LHCN-M2 (cell line): ENCODE data around the gene BTBD16. TPM values are rescaled to one million over a fixed set of nuclear protein-coding genes. Genes with fewer than 3 reads are reported as not detected.

Experiments
- DNase-seq: peaks from one replicate; pipeline ENCODE4 v3.0.0-alpha.2; 2012; ENCODE audit warnings: low read depth
- total RNA-seq: library from RNA; depleted of rRNA; stranded (reverse); fragments of >200 nt; gene quantifications from 2 replicates; pipeline ENCODE4 v1.2.3, GENCODE V29; 2014

BTBD16 gene
- total RNA-seq, 1 experiment from 2014 or later, result not detected

DNA sequence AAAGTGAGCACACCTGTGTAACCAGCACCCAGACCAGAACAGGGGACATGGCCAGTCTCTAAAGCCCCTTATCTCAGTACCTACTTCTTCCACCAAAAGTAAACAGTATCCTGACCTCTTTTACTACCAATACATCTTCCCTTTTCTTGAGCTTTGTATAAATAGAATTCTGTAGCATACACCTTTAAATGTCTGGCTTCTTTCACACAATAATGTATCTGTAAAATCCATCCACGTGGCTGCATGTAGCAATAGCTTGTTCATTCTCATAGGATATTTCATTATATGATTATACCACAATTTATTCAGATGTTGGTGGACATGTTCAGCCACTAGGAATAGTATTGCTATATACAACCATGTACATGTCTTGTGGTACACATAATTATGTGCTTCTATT, 40.6 kb downstream of the BTBD16 start:
- DNase-seq, result no peak

DNA sequence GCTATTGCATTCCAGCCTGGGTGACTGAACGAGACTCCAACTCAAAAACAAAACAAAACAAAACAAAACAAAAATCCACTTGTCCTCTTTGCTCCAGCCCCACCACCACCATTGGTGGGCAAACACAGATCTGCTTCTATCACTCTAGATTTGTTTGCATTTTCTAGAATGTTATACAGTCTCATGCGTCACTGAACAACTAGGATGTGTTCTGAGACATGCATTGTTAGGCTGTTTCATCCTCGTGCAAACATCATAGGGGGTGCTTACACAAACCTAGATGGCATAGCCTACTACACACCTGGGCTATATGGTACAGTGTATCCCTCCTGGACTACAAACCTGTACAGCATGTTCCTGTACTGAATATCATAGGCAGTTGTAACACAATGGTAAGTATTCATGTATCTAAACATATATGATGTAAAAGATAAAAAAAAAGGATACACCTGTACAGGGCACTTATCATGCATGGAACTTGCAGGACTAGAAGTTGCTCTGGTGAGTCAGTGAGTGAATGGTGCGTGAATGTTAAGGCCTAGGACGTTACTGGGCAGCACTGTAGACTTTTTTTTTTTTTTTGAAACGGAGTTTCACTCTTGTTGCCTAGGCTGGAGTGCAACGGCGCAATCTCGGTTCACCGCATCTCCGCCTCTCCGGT, 45.3 kb downstream of the BTBD16 start:
- DNase-seq, result no peak

DNA sequence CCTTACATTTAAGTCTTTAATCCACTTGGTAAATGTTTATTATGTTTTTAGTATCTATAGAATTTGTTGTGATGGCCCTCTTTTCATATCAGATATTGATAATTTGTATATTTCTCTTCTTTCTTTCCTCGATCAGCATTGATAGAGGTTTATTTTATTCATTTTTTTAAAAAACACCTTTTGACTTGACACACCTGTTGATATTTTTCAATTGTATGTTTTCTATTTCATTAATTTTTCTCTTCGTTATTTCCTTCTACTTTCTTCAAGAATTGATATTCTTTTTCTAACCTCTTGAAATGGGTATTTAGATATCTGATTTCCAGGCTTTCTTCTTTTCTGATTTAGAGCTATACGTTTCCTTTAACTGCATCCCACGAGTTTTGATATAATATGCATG, 50.9 kb downstream of the BTBD16 start:
- no peak for DNase-seq

DNA sequence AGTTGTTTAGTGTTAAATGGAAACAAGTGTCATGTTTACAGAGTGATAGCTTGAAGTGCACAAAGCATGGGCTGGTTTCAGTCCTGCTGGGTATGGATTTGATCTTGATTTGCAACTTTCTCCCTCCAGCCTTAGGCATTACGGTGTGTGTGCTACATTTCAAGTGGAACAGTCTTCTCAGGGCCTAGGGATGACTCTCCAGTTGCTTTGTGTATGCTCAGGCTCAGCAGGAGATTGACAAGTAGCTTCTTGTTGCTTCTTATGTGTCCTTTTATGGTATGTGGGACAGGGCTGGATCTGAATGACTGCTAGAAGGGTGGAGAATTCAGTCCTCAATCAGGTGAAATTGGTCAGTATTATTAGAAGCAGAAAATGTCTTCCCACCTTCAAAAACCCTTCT, 52.1 kb downstream of the BTBD16 start:
- DNase-seq, result no peak

DNA sequence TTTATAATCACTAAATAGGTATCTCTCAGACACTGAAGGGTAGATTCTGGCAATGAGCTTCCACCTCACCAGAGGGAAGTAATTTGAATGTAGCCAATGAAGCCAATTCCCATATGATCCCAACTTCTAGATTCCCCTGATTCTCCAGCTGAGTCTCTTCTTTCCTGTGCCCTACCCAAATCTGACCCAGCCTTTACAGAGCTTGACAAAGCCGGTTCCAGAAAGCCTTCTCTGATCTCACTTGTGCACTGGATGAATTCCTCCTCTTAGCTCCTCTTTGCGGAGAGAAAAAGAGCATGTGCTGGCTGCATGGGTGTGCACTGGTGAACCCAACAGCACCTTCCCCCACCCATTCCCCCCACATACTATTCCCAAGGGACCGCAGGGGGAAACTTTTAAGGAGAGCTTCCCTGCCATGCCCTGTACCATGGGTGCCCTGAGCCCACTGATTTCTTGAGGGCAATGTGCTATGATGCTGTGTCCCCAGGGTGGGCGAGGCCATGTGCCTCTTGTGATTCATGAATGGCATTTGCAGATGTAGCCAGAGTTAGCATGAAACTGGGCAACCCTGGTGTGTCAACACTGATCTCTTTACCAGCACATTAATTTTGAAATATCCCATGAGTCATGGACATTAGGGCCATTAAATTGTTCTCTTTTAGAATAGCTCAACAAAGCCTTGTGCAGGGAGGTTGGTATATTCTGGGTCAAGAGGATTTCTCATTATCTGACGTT, 53.0 kb downstream of the BTBD16 start:
- peak; percentile 89 for DNase-seq

DNA sequence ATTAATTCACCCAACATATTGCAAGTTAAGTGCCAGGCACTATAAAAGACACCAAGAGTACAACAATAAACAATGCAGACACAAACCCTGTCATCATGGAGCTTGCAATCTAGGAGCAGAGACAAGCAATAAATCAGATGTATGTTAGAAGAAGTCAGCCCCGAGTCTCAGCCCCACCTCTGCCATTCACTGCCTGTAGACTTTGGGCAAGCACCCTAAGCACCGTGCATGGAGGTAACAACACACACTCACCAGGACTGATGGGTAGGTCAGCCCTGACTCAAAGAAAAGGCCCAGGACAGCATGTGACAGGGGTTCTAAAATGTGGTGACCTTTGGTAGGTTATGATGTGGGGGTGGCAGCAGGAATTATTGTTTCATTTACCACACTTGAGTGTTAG, 54.1 kb downstream of the BTBD16 start:
- no peak for DNase-seq

DNA sequence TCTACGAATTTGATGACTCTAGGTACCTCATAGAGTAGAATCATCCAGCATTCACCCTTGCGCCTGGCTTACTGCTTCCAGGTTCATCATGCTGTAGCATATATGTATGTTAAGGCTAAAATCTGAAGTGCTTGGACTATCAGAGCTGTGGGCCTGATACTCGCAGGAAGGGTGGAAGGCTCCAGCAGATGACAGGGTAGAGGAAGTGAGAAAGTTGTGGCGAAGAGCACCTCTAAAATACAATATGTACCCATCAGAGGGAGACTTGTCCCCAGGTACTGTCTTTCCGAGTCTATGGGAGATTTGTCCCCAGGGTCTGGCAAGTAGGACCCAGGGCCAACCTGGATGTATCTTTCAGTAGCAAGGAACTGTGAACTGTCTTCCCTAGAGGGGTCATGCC, 55.3 kb downstream of the BTBD16 start:
- no peak for DNase-seq

DNA sequence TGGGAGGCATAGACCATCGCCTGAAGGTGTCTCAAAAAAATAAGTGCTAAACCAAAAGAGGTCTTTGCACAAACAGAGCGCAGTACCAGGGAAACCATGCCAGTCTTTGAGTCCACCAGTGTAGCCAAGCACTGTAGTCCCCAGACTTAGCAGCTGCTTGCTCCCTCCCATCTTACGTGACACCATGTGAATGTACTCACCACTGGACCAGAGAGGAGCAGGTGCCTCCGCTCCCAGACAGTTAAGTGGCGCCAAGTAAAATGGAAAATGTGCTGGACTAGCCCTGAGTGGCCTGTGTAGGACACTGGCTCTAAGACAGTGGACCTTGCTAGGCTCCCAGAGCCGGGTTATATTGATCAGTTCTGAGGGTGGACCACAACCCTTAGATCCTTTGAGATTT, 55.7 kb downstream of the BTBD16 start:
- no peak for DNase-seq

DNA sequence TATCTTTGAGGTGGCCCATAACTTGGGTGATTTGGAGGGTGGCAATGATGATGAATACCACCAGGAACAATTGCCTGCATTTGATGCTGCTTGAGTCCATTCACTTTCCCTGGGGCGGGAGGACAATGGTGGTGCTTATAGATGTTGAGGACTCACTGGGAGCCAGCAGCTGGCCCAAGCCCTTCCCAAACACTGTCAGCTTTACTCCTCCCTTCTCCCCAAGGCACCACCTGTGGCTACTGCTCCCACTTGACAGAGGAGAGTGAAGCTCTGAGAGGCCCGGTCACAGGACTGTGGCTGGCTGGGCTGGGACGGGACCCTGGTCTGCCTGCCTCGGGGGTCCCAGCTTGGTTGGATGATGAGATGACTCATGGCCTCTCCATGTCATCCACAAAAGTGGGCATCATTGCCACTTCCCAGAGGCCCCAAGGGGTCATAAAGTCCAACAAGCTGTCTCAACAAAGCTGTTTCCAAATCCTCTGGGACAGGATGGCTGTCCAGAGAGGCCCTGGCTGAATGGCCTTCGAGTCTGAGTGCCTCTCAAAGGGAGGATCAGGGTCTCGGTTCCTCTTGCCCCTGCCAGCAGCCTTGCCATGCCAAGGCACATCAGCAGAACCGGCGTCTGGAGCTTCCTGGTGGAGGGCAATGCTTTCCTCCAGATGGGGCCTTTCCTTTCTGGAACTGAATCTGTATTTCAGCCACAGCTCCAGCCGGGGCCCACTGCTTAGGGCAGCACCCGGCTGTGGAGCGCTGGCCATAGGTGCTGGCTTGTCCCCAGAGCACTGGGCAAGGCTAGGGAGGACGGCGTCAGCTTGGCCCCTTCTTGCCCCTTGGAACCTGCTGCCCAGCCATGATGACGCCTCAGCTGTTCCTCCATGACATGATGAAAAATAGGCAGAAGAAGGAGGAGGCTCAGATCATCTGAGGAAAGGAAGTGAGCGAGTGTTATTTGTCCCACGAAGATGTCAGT, 56.4 kb downstream of the BTBD16 start:
- DNase-seq, result no peak

DNA sequence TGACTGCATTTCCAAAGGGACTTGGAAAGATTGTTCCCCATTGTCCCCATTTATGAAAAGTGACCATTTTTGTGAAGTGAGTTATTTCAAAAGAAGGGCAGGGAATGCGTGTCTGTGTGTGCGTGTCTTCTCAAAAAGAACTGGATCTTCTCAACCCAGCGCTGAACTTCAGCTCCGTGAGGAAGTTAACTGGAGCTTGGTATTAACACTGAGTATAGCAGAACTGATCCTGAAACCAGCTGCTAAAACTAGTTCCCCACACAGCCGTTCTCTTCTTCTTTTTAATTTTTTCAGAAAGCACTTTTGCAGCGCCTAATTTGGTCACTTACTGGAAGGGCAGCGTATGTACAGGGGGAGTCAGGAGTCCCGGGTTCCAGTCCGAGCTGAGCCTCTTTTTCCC, 57.6 kb downstream of the BTBD16 start:
- DNase-seq, result no peak

DNA sequence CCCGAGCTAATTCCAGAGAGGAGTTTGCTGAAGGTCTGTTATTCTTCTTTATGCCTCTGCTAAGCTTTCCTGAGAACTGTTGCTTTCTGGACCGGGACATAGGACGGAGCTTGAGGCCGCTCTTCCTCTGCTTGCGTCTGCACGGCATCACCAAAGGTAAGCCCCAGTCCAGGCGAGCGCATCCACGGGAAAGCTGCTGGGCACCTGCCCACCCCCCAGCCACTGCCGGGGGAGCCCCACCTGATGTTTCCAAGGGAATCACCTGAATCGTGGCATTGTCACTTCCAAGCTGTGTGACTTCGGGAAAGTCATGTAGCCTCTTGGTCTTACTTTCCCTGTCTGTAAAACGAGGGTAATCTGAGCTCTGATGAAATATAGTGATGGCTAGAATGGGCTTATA, 58.3 kb downstream of the BTBD16 start:
- DNase-seq, result no peak

DNA sequence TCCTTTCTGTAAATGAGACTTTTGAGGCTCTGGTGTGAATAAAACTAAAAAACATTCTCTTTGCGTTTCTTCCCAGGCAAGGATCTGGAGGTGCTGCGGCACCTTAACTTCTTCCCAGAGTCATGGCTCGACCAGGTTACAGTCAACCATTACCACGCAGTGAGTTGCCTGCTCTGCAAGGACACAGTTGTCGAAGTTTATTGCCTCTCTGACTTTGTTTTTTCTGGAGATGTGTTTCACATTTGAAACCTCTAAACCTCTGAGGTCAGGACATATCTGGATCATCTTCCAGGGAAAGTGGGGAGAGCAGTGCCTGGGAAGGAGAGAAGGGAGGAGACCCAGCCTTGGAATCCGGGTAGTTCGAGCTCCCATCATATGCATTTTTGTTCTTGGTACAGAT, 60.0 kb downstream of the BTBD16 start:
- no peak for DNase-seq

DNA sequence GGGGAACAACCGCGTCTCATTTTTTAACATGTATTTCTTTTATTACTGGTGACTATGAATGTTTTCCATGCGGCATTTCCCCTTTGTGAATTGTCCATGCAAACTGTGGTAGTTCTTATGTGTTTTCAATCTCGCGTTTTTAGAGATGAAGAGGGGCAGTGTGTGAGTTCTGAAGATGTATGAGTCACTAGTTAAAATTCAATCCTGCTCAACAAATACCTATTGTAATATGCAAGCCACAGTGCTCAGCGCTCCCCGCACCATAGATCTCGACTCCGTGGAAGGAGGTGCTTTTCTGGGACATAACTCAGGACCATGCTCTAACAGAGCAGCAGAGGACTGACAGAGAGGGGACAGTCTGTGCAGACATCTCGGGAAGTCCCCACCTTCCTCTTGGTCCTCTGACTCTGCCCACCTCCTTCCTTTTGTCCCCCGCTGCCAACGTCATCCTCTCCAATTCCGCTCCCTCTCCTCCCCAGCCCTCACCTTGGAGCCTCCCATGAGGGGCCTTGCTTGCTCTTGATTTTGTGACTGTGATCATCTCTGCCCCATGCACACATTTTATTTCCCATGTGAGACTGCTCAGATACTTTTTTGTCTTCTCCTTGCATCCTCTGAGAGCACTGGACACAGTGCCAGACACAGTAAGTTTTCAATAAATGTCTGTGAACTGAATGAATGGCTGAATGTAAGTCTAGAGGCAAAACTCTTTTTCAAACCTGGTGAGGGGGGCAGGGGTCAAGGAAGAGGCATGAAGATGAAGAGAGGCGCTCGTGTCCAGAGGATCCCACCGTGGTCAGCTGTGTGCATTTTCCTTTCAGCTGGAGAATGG, 60.7 kb downstream of the BTBD16 start:
- DNase-seq, result no peak

DNA sequence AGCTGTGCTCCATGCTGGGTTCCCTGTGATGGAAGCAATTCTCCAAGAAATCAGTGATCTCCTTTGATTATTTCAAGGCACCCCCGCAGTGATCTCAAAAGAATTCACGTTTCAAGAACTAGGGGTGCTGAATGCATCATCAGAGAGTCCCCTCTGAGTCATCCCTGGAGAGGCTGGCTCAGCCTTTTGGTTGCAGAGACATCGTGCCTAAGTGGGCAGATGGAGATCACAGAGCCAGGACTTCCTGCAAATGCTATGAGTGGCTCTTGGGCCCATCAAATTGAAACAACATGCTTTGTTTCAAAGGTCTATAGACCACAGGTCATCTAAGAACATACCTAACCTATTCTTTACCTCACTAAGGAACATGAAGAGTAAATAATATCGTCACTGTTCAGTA, 61.9 kb downstream of the BTBD16 start:
- peak; percentile 34 for DNase-seq

DNA sequence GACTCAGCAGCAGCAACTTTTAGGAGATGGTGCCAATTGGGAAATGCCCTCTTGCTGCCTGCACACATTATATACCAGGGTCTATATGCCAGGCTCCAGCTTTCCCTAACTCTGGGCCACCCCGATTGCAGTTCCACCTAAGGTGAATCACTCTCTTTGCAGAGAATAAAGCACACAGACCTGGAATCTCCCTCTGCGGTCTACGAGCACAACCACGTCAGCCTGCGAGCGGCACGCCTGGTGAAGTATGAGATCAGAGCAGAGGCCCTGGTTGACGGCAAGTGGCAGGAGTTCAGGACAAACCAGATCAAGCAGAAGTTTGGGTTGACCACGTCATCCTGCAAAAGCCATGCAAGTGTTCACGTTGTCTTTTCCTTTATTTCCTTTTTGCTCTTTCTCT, 65.2 kb downstream of the BTBD16 start:
- no peak for DNase-seq

DNA sequence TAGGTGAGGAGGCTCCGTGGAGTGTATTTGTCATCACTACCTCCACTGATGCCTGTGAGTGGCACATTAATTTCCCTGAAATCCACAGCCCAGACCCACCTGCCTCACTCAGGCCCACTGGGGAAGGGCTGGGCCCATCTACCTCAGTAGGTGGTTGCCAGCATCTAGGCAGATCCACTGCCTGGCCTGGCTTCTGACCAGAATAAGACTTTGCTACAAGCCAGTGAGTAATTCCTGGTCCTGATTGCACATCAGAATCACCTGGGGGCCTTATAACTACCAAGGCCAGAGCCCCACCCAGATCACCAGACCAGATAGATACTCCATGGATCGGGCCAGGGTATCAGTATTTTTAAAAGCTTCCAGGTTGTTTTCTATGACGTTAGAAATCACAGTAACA, 65.9 kb downstream of the BTBD16 start:
- DNase-seq, result no peak

DNA sequence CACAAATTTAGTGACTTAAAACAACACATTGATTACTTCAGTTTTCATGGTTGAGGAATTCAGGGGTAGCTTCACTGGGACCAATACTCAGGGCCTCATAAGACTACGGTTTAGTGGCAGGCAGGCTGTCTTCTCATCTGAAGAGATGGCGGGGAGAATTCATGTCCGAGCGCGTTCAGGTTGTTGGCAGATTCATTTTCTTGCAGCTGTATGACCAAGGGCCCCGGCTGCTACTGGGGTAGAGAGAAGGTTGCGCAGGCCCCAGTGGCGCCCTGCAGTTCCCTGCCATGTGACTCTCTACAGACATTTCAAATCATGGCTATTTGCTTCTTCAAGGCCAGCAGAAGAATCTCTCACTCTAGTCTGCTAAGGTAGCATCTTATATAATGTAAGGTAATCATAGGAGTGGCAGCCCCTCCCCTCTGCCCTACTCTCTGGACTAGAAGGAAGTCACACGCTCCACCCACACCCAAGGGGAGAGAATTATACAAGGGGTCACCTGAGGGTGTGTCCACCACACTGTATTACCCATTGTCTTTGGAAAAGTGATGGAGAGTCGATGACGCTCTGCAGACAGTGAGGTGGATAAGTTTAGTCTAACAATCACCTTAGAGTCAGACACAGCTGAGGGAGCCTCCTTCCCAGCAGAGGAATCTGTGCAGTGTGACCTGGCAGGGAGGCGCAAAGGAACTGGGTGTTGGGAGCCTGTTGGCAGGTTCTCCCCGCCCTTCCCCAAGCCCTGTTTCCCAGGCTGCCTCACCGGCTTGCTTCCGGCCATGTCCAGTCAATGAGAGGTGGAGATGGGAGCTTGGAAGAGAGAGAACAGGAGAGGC, 67.7 kb downstream of the BTBD16 start:
- DNase-seq, result no peak

DNA sequence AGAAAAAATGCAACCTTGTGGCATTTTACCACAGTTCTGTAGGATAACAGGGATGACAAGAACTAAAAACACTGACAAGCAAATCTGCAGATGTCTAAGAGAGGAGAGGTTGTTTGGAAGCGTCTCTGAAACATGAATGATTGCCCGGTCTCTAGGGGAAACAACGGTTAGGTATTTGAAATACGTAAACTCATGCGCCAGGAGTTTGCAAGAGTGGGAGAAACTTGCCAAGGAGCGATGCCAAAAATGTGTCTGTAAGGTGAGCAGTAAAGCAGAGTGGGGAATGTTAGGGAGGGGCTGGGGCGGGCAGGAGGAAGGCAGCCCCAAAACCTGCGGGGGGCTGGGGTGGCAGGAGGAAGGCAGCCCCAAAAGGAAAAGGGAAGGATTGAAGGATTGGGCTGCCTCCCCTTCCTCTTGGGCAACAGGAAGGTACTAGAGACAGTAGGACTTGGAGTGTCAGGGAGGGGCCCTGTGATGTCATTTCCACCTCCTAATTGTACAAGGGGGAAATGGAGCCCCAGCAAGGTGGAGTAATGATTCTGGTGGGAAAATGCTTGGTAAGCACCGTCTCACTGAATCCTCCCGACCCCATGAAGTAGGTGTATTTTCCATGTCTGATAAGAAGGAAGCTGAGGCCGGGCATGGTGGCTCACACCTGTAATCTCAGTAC, 70.2 kb downstream of the BTBD16 start:
- no peak for DNase-seq

DNA sequence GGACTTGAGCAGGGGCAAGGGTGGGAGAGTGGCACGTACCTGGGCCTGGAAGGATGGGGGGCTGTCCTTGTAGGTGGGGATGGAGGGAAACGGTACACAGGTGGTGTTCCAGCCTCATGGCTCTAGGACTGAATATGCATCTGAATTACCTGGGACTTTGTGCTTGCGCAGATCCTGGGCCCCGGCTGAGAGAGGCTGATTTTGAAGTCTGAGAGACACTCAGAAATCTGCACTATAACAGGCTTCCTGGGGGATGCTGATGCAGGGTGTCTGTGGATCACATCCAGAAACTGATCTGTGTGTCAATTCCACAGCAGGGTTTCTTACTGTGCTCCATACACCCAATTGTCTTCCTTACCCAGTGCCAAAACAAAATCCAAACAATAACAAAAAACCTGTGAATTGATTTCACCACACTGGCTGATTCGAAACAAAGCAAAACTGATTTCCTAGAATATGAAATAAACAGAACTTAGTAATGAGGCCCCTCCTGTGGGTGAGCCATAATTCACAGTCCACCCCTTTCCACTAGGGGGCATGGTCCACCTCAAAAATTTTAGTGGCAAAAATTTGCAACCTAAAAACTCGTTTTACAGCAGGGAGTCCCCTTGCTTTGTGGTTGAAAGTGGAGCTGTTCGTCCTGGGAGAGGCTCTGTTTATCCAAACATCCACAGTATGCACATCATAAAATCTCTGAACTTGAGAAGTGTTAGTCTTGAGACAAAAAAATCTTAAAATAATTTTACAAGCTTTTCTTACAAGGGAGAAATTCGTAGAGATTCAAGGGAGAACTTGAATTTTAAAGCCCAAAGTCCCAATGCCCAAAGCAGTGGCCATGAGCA, 71.4 kb downstream of the BTBD16 start:
- peak; percentile 58 for DNase-seq
